Activated B cell treated with CpG ODN at 0.5 μM for 24 hours (primary cell): ENCODE data around the gene TIMM22. TPM values are rescaled to one million over a fixed set of nuclear protein-coding genes. Genes with fewer than 3 reads are reported as not detected.

Experiments
- ATAC-seq: fragments of 200-7000 bp; cut with Tn5 transposase; one replicate; pipeline ENCODE4 v1.10.0; 2021; ENCODE audit warnings: low read depth, mild to moderate bottlenecking, moderate library complexity
- CTCF ChIA-PET: fragments of 350-600 bp; sonication (Branson Sonifier 250); formaldehyde crosslinking; loops from one replicate; lab custom pipeline; 2021; ENCODE audit warnings: antibody characterized with exemption; lab: Charles Lee
- POLR2A ChIA-PET: fragments of 350-600 bp; sonication (Branson Sonifier 250); formaldehyde crosslinking; loops from one replicate; lab custom pipeline; 2021; ENCODE audit warnings: antibody characterized with exemption; lab: Charles Lee
- DNase-seq: peaks from one replicate; pipeline ENCODE4 v3.0.0; 2022
- H3K27ac Mint-ChIP-seq: one replicate; pipeline ENCODE4 v1.8.0; 2020; ENCODE audit warnings: mixed read lengths
- H3K27me3 Mint-ChIP-seq: one replicate; pipeline ENCODE4 v1.8.0; 2021; ENCODE audit warnings: mixed read lengths
- H3K36me3 Mint-ChIP-seq: one replicate; pipeline ENCODE4 v1.8.0; 2021; ENCODE audit warnings: low read depth, mixed read lengths
- H3K4me1 Mint-ChIP-seq: one replicate; pipeline ENCODE4 v1.8.0; 2021; ENCODE audit warnings: mixed read lengths
- H3K4me3 Mint-ChIP-seq: one replicate; pipeline ENCODE4 v1.8.0; 2020; ENCODE audit warnings: mild to moderate bottlenecking, mixed read lengths
- H3K9me3 Mint-ChIP-seq: one replicate; pipeline ENCODE4 v1.8.0; 2020; ENCODE audit warnings: mixed read lengths
- intact Hi-C: fragments of 100-400 bp; cut with micrococcal nuclease; formaldehyde crosslinking; loops from one replicate; pipeline ENCODE4 v1.15.1; 2024
- total RNA-seq: library from RNA; stranded (reverse); gene quantifications from 2 replicates; pipeline ENCODE4 v1.2.3, GENCODE V29; 2022
- TF ChIP-seq, protein P1 (sequence below): fragments of 200-600 bp; IDR thresholded peaks from one replicate; pipeline ENCODE4 v1.8.0; 2022; ENCODE audit warnings: antibody characterized with exemption, mild to moderate bottlenecking

The TIMM22 gene
- total RNA-seq, 1 donor from 2014 or later, result 11.1 TPM

GRCh38 chr17:1050246-1050995 lies 53.5 kb downstream of the TIMM22 start:
- ATAC-seq (no peak), DNase-seq (no peak)
- ChIA-PET CTCF (no interaction called here), POLR2A (no interaction called here)
- H3K4me1 Mint-ChIP-seq, result no peaks in the 10 kb centered on the region
- no peak overlapping the region for H3K4me3 Mint-ChIP-seq
- H3K36me3 Mint-ChIP-seq, result peaks cover 49% of the 10 kb centered on the region
- intact Hi-C loops, result no loop called here
- no peaks in the 10 kb centered on the region for H3K9me3 Mint-ChIP-seq
- TF ChIP-seq, protein P1, sequence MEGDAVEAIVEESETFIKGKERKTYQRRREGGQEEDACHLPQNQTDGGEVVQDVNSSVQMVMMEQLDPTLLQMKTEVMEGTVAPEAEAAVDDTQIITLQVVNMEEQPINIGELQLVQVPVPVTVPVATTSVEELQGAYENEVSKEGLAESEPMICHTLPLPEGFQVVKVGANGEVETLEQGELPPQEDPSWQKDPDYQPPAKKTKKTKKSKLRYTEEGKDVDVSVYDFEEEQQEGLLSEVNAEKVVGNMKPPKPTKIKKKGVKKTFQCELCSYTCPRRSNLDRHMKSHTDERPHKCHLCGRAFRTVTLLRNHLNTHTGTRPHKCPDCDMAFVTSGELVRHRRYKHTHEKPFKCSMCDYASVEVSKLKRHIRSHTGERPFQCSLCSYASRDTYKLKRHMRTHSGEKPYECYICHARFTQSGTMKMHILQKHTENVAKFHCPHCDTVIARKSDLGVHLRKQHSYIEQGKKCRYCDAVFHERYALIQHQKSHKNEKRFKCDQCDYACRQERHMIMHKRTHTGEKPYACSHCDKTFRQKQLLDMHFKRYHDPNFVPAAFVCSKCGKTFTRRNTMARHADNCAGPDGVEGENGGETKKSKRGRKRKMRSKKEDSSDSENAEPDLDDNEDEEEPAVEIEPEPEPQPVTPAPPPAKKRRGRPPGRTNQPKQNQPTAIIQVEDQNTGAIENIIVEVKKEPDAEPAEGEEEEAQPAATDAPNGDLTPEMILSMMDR, result no peak
- no peaks in the 10 kb centered on the region for H3K27me3 Mint-ChIP-seq
- no peak overlapping the region for H3K27ac Mint-ChIP-seq

GRCh38 chr17:1050996-1051925 lies 54.3 kb downstream of the TIMM22 start:
- CTCF ChIA-PET, result no interaction called here
- no peak for ATAC-seq
- no peaks in the 10 kb centered on the region for H3K27me3 Mint-ChIP-seq
- H3K36me3 Mint-ChIP-seq, result peaks cover 47% of the 10 kb centered on the region
- no peaks in the 10 kb centered on the region for H3K9me3 Mint-ChIP-seq
- no peak overlapping the region for H3K27ac Mint-ChIP-seq
- intact Hi-C loops, result no loop called here
- POLR2A ChIA-PET, result no interaction called here
- TF ChIP-seq, protein P1, result no peak
- no peak overlapping the region for H3K4me3 Mint-ChIP-seq
- no peak for DNase-seq
- no peaks in the 10 kb centered on the region for H3K4me1 Mint-ChIP-seq

Other genes starting within 250 kb of the TIMM22 start
- 30.5 and 33.3 TPM in 2 replicates for gene GEMIN4, start 244.9 kb upstream of the TIMM22 start, total RNA-seq
- gene GLOD4, start 214.8 kb upstream of the TIMM22 start, total RNA-seq, result 51.4 and 51.9 TPM in 2 replicates
- 23.3 and 26.3 TPM in 2 replicates for gene MRM3, start 214.8 kb upstream of the TIMM22 start, total RNA-seq
- 0.15 and 0.22 TPM in 2 replicates for gene NXN, start 17.4 kb upstream of the TIMM22 start, total RNA-seq
- gene ABR, start 182.9 kb downstream of the TIMM22 start, total RNA-seq, result 132 and 150 TPM in 2 replicates